Endothelial cell of umbilical vein (primary cell): ENCODE data around the gene TMED8. TPM values are rescaled to one million over a fixed set of nuclear protein-coding genes. Genes with fewer than 3 reads are reported as not detected.

Experiments
- BruUV-seq: library from RNA; stranded (reverse); fragments of 400-500 nt; replicated peaks from 2 replicates; lab custom pipeline; 2021; lab: Mats Ljungman, UMichigan
- CTCF ChIA-PET: fragments of 300-600, 350-600 bp; sonication (Branson Sonifier 250); formaldehyde crosslinking; loops from one replicate; lab custom pipeline; 2021; ENCODE audit warnings: antibody characterized with exemption, inconsistent platforms; lab: Charles Lee
- POLR2A ChIA-PET: fragments of 300-600, 350-600 bp; sonication (Branson Sonifier 250); formaldehyde crosslinking; loops from one replicate; lab custom pipeline; 2021; ENCODE audit warnings: antibody characterized with exemption, inconsistent platforms; lab: Charles Lee
- DNase-seq: peaks from one replicate; pipeline ENCODE4 v3.0.0-alpha.2; 2011; ENCODE audit warnings: low read depth, low spot score
- FAIRE-seq: peaks from 2 replicates; lab custom pipeline; 2011; peaks lifted over from hg19 to GRCh38; lab: Jason Lieb, UNC
- H2AFZ ChIP-seq: 2 replicates; pipeline ENCODE4 v1.6.0; 2012; ENCODE audit warnings: low read depth, low read length, control low read depth, inconsistent platforms
- H3K27ac ChIP-seq: 2 replicates; pipeline ENCODE4 v1.5.1; 2011; ENCODE audit warnings: low read depth, mild to moderate bottlenecking, control low read depth, low read length, moderate library complexity; ENCODE audit not compliant: insufficient read depth
- H3K27me3 ChIP-seq, 2 experiments: 2 replicates each; pipeline versions ENCODE4 v1.6.0 to v1.6.1; 2011; ENCODE audit warnings: low read length in 2 of 2, mixed read lengths in 1 of 2; ENCODE audit not compliant: control insufficient read depth in 2 of 2, insufficient read depth in 2 of 2
- H3K36me3 ChIP-seq, 2 experiments: 2 replicates in 1 of 2; 3 replicates in 1 of 2; pipeline ENCODE4 v1.5.1; 2011; ENCODE audit warnings: low read length in 2 of 2, mild to moderate bottlenecking in 1 of 2, moderate library complexity in 1 of 2; ENCODE audit not compliant: control insufficient read depth in 2 of 2, insufficient read depth in 2 of 2; ENCODE audit errors: extremely low read depth in 1 of 2
- H3K4me1 ChIP-seq: 3 replicates; pipeline ENCODE4 v1.5.1; 2011; ENCODE audit warnings: mild to moderate bottlenecking, low read length; ENCODE audit not compliant: control insufficient read depth, insufficient read depth; ENCODE audit errors: extremely low read depth
- H3K4me2 ChIP-seq: 2 replicates; pipeline ENCODE4 v1.6.1; 2011; ENCODE audit warnings: low read length, control low read depth, mixed read lengths; ENCODE audit not compliant: insufficient read depth
- H3K4me3 ChIP-seq, 3 experiments: fragments of 200-600 bp in 1 of 3; sonication (generic), shearing (Covaris generic) in 1 of 3; replicated peaks in 1 of 3; 2 replicates each; pipeline ENCODE4 v1.5.1; 2011 to 2016; ENCODE audit warnings: control low read depth in 3 of 3, low read length in 3 of 3, mild to moderate bottlenecking in 2 of 3, inconsistent platforms in 1 of 3, low read depth in 1 of 3, moderate library complexity in 1 of 3; ENCODE audit not compliant: insufficient read depth in 1 of 3
- H3K79me2 ChIP-seq: 2 replicates; pipeline ENCODE4 v1.6.0; 2012; ENCODE audit warnings: low read length, inconsistent platforms; ENCODE audit not compliant: control insufficient read depth, insufficient read depth
- H3K9ac ChIP-seq: replicated peaks from 2 replicates; pipeline ENCODE3; 2011; ENCODE audit warnings: low read length, control low read depth; ENCODE audit not compliant: insufficient read depth; ENCODE audit errors: extremely low read depth
- H3K9me1 ChIP-seq: replicated peaks from 3 replicates; pipeline ENCODE4 v1.6.0; 2011; ENCODE audit warnings: mild to moderate bottlenecking, low read length; ENCODE audit not compliant: control insufficient read depth, insufficient read depth; ENCODE audit errors: extremely low read depth
- H3K9me3 ChIP-seq: replicated peaks from 2 replicates; pipeline ENCODE4 v1.5.1; 2012; ENCODE audit warnings: low read length, inconsistent platforms; ENCODE audit not compliant: control insufficient read depth, insufficient read depth
- H4K20me1 ChIP-seq: replicated peaks from 2 replicates; pipeline ENCODE3; 2011; ENCODE audit warnings: mild to moderate bottlenecking, low read length; ENCODE audit not compliant: control insufficient read depth, insufficient read depth; ENCODE audit errors: extremely low read depth
- CTCF ChIP-seq, 2 donors: IDR thresholded peaks; 1 replicate in 1 of 2; 2 replicates in 1 of 2; pipeline ENCODE4 v1.5.1; 2011; ENCODE audit warnings: low read length in 2 of 2, mild to moderate bottlenecking in 2 of 2, moderate library complexity in 2 of 2, control low read depth in 1 of 2, inconsistent platforms in 1 of 2, low read depth in 1 of 2; ENCODE audit not compliant: insufficient read depth in 1 of 2; ENCODE audit errors: extremely low read depth in 1 of 2
- EZH2 ChIP-seq: IDR thresholded peaks from 2 replicates; pipeline ENCODE4 v1.6.1; 2012; ENCODE audit warnings: borderline replicate concordance, low read depth, mild to moderate bottlenecking, moderate library complexity, low read length, inconsistent platforms; ENCODE audit not compliant: severe bottlenecking
- FOS ChIP-seq: IDR thresholded peaks from 2 replicates; pipeline ENCODE4 v1.6.1; 2011; ENCODE audit warnings: mild to moderate bottlenecking, low read length, moderate library complexity, borderline replicate concordance; ENCODE audit not compliant: insufficient read depth
- GATA2 ChIP-seq: IDR thresholded peaks from 2 replicates; pipeline ENCODE4 v1.7.0; 2011; ENCODE audit warnings: low read depth, mild to moderate bottlenecking, moderate library complexity, mixed read lengths, low read length; ENCODE audit not compliant: insufficient read length, insufficient read depth
- JUN ChIP-seq: IDR thresholded peaks from 2 replicates; pipeline ENCODE4 v1.6.1; 2011; ENCODE audit warnings: borderline replicate concordance, low read depth; ENCODE audit not compliant: insufficient read length, insufficient read depth
- MAX ChIP-seq: IDR thresholded peaks from 2 replicates; pipeline ENCODE4 v1.6.1; 2011; ENCODE audit not compliant: insufficient read depth, insufficient read length
- MYC ChIP-seq: IDR thresholded peaks from one replicate; pipeline ENCODE4 v1.6.1; 2011; ENCODE audit warnings: mild to moderate bottlenecking, low read depth, low read length
- POLR2A ChIP-seq: IDR thresholded peaks from 2 replicates; pipeline ENCODE4 v1.6.1; 2012; ENCODE audit warnings: low read depth, mild to moderate bottlenecking, control low read depth, low read length
- POLR2AphosphoS5 ChIP-seq: IDR thresholded peaks from 2 replicates; pipeline ENCODE4 v1.6.1; 2012; ENCODE audit warnings: low read depth, mild to moderate bottlenecking, control low read depth, low read length, moderate library complexity; ENCODE audit not compliant: insufficient read depth
- dilution Hi-C: fragments of 300-500 bp; cut with MboI; formaldehyde crosslinking; loops from one replicate; pipeline ENCODE4 v1.15.0; 2019; ENCODE audit warnings: low sequenced_read_pairs; ENCODE audit not compliant: extremely low pct_ligation_motif_present
- intact Hi-C: fragments of 100-400 bp; cut with micrococcal nuclease; formaldehyde crosslinking; loops from one replicate; pipeline ENCODE4 v1.10.0; 2022
- polyA plus RNA-seq, 4 experiments: library from polyadenylated mRNA; depleted of rRNA in 3 of 4; stranded (reverse) in 3 of 4; unstranded in 1 of 4; fragments of >200 nt; gene quantifications; 2 replicates each; pipeline versions ENCODE4 v1.2.1 to v1.2.3, GENCODE V29; 2011 to 2012; ENCODE audit warnings: missing spikeins in 1 of 4
- total RNA-seq: library from RNA; stranded (reverse); gene quantifications from 2 replicates; pipeline ENCODE4 v1.2.3, GENCODE V29; 2021

TMED8 gene
- total and polyA plus RNA-seq, 2 donors (not counting 3 experiments of a cell fraction or from before 2014, with no cell fraction given) = 5.2 to 12.6 TPM

GRCh38 chr14:77325746-77326094 is 51.2 kb downstream of the TMED8 start:
- H3K4me2 ChIP-seq = no peak overlapping the region
- peaks cover 8% of the 10 kb centered on the region for H3K4me1 ChIP-seq
- no peaks in the 10 kb centered on the region for H3K79me2 ChIP-seq
- DNase-seq = no peak
- no peak overlapping the region for H3K27ac ChIP-seq
- H3K9me3 ChIP-seq = no peaks in the 10 kb centered on the region
- no peak for FAIRE-seq
- H3K9me1 ChIP-seq = no peaks in the 10 kb centered on the region
- no peaks in the 10 kb centered on the region for H3K27me3 ChIP-seq
- no TSS peak for BruUV-seq
- no peak overlapping the region for H3K4me3 ChIP-seq
- no peak overlapping the region for H3K9ac ChIP-seq
- no peaks in the 10 kb centered on the region for H4K20me1 ChIP-seq
- H2AFZ ChIP-seq = no peak overlapping the region
- H3K36me3 ChIP-seq = no peaks in the 10 kb centered on the region
- dilution Hi-C loops = no loop called here
- ChIA-PET CTCF (interaction anchor here (1.0 kb wide), 1 partner anchor 10 kb away, joined by 4 read pairs; no protein-coding TSS in a partner anchor), POLR2A (interaction anchor here (0.6 kb wide), 1 partner anchor 421 kb away, joined by 4 read pairs; no protein-coding TSS in a partner anchor)
- intact Hi-C loops = no loop called here
- no peak for TF ChIP-seq MYC
- no peak for TF ChIP-seq POLR2AphosphoS5
- no peak for TF ChIP-seq POLR2A
- no peak for TF ChIP-seq JUN
- TF ChIP-seq CTCF (IDR thresholded peaks at IDR 0.05; ENCODE audit: extremely low read depth in 1 of 2, insufficient read depth in 1 of 2, low read depth in 1 of 2, low read length in 2 of 2) = no peak
- TF ChIP-seq MAX = no peak
- TF ChIP-seq FOS = no peak
- TF ChIP-seq EZH2 = no peak
- TF ChIP-seq GATA2 = no peak
